ENCODE results near the gene WDR33.
A peak's percentile ranks its signal among the peaks of the same experiment; 100 is the strongest.

The WDR33 gene

DNA sequence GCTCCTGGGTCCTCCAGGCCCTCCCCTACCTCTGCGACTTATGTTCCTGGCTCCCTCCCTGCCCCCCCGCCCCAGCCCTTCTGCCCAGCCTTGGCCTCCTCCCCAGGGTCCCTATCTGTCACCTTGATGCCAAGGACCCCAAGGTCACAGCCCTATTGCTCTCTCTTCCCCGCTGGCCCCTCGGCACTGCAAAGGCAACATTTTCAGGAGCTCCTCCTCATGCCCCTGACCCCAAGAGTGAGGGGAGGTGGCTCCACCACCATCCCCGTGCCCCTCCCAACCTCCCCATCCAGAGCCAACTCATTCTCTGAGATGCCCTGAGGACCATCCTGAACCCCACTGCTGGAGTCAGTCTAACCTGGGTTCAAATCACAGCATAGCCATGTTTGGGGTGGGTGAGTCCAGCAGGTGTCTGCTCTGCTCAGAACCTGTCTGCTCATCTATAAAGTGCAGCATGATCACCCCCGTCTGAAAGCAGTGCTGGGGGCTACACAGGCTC lies 147.4 kb downstream of the WDR33 start:
- peaks cover 5% of the 10 kb centered on the region for H3K27me3 ChIP-seq (replicated peaks)

DNA sequence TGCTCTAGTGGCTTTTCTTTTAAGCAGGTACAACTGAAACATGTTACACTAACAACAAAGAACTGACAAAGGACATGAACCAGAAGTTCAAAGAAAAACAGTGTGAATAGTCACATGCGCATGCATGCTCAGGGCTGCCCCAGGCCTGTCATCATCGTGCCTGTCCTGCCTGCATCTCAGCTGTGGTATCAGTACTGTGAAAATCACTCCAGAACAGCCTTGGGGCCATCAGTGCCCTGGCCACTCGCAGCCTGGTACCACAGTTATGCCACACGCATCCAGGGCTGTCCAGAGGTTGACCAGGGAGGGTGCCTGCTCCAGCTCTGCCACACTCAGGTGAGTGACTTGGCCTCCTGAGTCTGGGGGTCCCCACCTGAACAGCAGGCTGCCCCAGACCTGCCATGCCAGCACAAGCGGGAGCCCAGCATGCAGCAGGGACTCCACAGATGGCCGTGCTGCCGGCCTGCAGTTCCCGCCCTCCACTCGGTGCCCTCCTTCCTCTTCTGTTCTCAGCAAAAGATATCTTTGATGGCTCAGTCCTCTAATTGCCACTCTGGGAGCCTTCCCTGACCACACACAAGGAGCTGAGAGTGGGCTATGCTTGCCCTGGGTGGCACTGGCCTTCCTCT lies 147.9 kb downstream of the WDR33 start:
- in situ Hi-C loops (cut with HindIII; ENCODE audit: low pct_ligation_motif_present, low sequenced_read_pairs), result no loop called here
- Histone ChIP-seq H3K27me3 (replicated peaks) (peaks cover 5% of the 10 kb centered on the region), H3K4me3 (ENCODE audit: low read depth, low read length) (no peak overlapping the region), H3K27ac (no peak overlapping the region), H3K36me3 (replicated peaks) (no peaks in the 10 kb centered on the region)
- DNase-seq, result no peak
- TF ChIP-seq, protein P1, sequence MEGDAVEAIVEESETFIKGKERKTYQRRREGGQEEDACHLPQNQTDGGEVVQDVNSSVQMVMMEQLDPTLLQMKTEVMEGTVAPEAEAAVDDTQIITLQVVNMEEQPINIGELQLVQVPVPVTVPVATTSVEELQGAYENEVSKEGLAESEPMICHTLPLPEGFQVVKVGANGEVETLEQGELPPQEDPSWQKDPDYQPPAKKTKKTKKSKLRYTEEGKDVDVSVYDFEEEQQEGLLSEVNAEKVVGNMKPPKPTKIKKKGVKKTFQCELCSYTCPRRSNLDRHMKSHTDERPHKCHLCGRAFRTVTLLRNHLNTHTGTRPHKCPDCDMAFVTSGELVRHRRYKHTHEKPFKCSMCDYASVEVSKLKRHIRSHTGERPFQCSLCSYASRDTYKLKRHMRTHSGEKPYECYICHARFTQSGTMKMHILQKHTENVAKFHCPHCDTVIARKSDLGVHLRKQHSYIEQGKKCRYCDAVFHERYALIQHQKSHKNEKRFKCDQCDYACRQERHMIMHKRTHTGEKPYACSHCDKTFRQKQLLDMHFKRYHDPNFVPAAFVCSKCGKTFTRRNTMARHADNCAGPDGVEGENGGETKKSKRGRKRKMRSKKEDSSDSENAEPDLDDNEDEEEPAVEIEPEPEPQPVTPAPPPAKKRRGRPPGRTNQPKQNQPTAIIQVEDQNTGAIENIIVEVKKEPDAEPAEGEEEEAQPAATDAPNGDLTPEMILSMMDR (IDR thresholded peaks at IDR 0.05; ENCODE audit: low read depth, low read length, missing control alignments), result no peak

More for the DNA sequence above, 147.4 kb downstream of the WDR33 start:
- Histone ChIP-seq H3K36me3 (replicated peaks) (no peaks in the 10 kb centered on the region), H3K27ac (no peak overlapping the region), H3K4me3 (ENCODE audit: low read depth, low read length) (no peak overlapping the region)
- TF ChIP-seq, protein P1 (IDR thresholded peaks at IDR 0.05; ENCODE audit: low read depth, low read length, missing control alignments), result no peak
- DNase-seq, result no peak
- in situ Hi-C loops (cut with HindIII; ENCODE audit: low pct_ligation_motif_present, low sequenced_read_pairs), result no loop called here

DNA sequence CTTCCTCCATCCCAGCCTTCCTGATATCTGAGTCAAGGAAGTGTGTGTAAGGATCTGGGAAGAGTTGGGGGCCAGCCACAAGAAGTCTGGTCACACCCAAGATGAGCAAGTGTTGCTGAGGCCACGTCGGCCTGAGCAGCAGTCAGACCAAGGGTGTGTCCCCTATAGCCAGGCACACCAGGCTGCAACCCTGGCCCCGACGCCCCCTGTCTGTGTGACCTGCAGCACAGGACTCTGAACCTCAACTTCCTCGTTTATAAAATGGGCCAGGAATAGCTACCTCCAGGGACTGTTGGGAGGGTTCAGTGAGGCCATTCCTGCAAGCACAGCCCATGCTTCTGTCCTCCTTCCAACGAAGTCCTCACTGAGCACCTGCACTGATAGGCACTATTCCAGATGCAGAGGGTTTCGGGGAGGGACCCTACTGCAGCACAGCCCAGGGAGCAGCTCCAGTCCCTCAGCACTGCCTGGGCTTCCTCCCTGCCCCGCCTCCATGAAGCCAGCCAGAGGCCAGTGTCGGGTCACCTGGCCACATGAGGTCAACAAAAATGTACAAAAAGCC lies 148.9 kb downstream of the WDR33 start:
- H3K36me3 ChIP-seq (replicated peaks), result no peaks in the 10 kb centered on the region
- H3K4me3 ChIP-seq (ENCODE audit: low read depth, low read length), result no peak overlapping the region
- no peak for DNase-seq
- H3K27ac ChIP-seq, result no peak overlapping the region
- TF ChIP-seq, protein P1 (IDR thresholded peaks at IDR 0.05; ENCODE audit: low read depth, low read length, missing control alignments), result no peak
- in situ Hi-C loops (cut with HindIII; ENCODE audit: low pct_ligation_motif_present, low sequenced_read_pairs), result no loop called here
- H3K27me3 ChIP-seq (replicated peaks), result peaks cover 5% of the 10 kb centered on the region

DNA sequence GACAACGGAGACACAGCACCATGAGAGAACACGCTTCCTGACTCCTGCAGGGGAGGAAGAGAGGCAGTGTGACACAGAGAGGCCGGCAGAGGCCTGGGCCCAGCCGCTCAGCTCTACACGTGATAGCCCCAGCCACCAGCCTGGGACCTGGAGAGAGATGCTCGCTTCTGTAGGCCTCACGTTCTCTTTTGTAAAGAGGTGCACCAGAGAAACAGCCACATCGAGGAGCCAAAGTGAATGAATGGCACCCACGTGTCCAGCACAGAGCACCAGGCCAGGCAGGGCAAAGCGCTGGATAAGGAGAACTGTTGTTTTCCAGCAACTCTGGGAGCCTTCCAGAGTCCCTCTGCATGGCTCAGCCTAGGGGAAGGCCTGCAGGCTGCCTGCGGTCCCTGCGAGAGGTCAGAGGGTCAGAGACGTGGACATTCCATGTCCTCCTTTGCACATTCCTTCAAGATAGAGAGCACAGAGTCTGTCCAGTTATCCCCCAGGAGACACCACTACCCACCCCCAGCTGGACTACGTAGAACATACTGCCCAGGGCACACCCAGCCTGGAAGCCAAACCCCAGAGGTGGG lies 149.8 kb downstream of the WDR33 start:
- DNase-seq, result peak; percentile 41
- TF ChIP-seq, protein P1 (IDR thresholded peaks at IDR 0.05; ENCODE audit: low read depth, low read length, missing control alignments), result no peak
- no peak overlapping the region for H3K27ac ChIP-seq
- H3K4me3 ChIP-seq (ENCODE audit: low read depth, low read length), result no peak overlapping the region
- peaks cover 5% of the 10 kb centered on the region for H3K27me3 ChIP-seq (replicated peaks)
- H3K36me3 ChIP-seq (replicated peaks), result no peaks in the 10 kb centered on the region
- in situ Hi-C loops (cut with HindIII; ENCODE audit: low pct_ligation_motif_present, low sequenced_read_pairs), result no loop called here

DNA sequence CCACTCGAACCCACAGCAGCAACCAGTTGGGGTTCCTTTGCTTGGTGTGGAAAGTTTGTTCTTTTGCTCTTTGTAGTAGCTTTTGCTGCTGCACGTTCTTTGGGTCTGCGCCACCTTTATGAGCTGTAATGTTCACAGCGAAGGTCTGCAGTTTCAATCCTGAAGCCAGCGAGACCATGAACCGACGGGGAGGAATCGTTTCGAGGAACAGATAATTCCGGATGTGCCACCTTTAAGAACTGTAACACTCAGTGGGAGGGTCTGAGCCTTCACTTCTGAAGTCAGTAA lies 150.7 kb downstream of the WDR33 start:
- TF ChIP-seq, protein P1 (IDR thresholded peaks at IDR 0.05; ENCODE audit: low read depth, low read length, missing control alignments), result no peak
- no peak for DNase-seq
- in situ Hi-C loops (cut with HindIII; ENCODE audit: low pct_ligation_motif_present, low sequenced_read_pairs), result no loop called here
- H3K4me3 ChIP-seq (ENCODE audit: low read depth, low read length), result no peak overlapping the region
- H3K36me3 ChIP-seq (replicated peaks), result no peaks in the 10 kb centered on the region
- H3K27ac ChIP-seq, result no peak overlapping the region
- peaks cover 2% of the 10 kb centered on the region for H3K27me3 ChIP-seq (replicated peaks)

Measured in brain microvascular endothelial cell (primary cell).